Adipocyte (in vitro differentiated cells): ENCODE data around the gene ADAMTSL2.

ENCODE experiments used
- DNase-seq: peaks from one replicate; pipeline ENCODE4 v3.0.0-alpha.2; 2015; ENCODE audit warnings: low read depth
- H3K27me3 ChIP-seq: replicated peaks from 2 replicates; pipeline ENCODE4 v1.7.0; 2013; ENCODE audit warnings: mild to moderate bottlenecking, low read length, moderate library complexity; ENCODE audit not compliant: control insufficient read depth, insufficient read depth
- H3K36me3 ChIP-seq: 2 replicates; pipeline ENCODE4 v1.7.0; 2013; ENCODE audit warnings: low read length, mild to moderate bottlenecking, moderate library complexity; ENCODE audit not compliant: control insufficient read depth, insufficient read depth, severe bottlenecking
- H3K4me1 ChIP-seq: 2 replicates; pipeline ENCODE4 v1.7.0; 2013; ENCODE audit warnings: mild to moderate bottlenecking, low read length, moderate library complexity; ENCODE audit not compliant: control insufficient read depth, insufficient read depth
- H3K4me3 ChIP-seq: 2 replicates; pipeline ENCODE4 v1.7.0; 2013; ENCODE audit warnings: mild to moderate bottlenecking, low read length, moderate library complexity
- H3K9ac ChIP-seq: 2 replicates; pipeline ENCODE4 v1.7.0; 2013; ENCODE audit warnings: mild to moderate bottlenecking, low read length, moderate library complexity
- H3K9me3 ChIP-seq: 2 replicates; pipeline ENCODE4 v1.7.0; 2013; ENCODE audit warnings: mild to moderate bottlenecking, low read length, moderate library complexity; ENCODE audit not compliant: control insufficient read depth

The ADAMTSL2 gene

GRCh38 chr9:133529457-133529856 is 5.0 kb upstream of the ADAMTSL2 start:
- Histone ChIP-seq H3K4me3 (no peak overlapping the region), H3K4me1 (peaks cover 12% of the 10 kb centered on the region), H3K9ac (no peak overlapping the region), H3K9me3 (no peaks in the 10 kb centered on the region), H3K36me3 (no peaks in the 10 kb centered on the region), H3K27me3 (peaks cover 65% of the 10 kb centered on the region)
- DNase-seq = no peak

GRCh38 chr9:133529874-133530273 is 4.6 kb upstream of the ADAMTSL2 start:
- no peaks in the 10 kb centered on the region for H3K9me3 ChIP-seq
- no peak overlapping the region for H3K9ac ChIP-seq
- H3K4me1 ChIP-seq = peaks cover 12% of the 10 kb centered on the region
- H3K4me3 ChIP-seq = no peak overlapping the region
- H3K27me3 ChIP-seq = peaks cover 65% of the 10 kb centered on the region
- H3K36me3 ChIP-seq = no peaks in the 10 kb centered on the region
- DNase-seq = no peak

- Histone ChIP-seq H3K27me3 (peaks cover 64% of the 10 kb centered on the region), H3K4me3 (no peak overlapping the region), H3K9me3 (no peaks in the 10 kb centered on the region), H3K9ac (no peak overlapping the region), H3K36me3 (no peaks in the 10 kb centered on the region), H3K4me1 (peaks cover 12% of the 10 kb centered on the region)
- no peak for DNase-seq
Observed at GRCh38 chr9:133531293-133531692, 3.2 kb upstream of the ADAMTSL2 start.

GRCh38 chr9:133532937-133533668 is 1.4 kb upstream of the ADAMTSL2 start:
- H3K36me3 ChIP-seq = no peaks in the 10 kb centered on the region

GRCh38 chr9:133533857-133534256 is 647 bp upstream of the ADAMTSL2 start:
- H3K27me3 ChIP-seq = peaks cover 52% of the 10 kb centered on the region
- H3K9me3 ChIP-seq = no peaks in the 10 kb centered on the region
- H3K9ac ChIP-seq = no peak overlapping the region
- no peak for DNase-seq
- H3K4me1 ChIP-seq = peaks cover 4% of the 10 kb centered on the region
- H3K4me3 ChIP-seq = no peak overlapping the region
- no peaks in the 10 kb centered on the region for H3K36me3 ChIP-seq

More at GRCh38 chr9:133532937-133533668, 1.4 kb upstream of the ADAMTSL2 start:
- Histone ChIP-seq H3K4me3 (no peak overlapping the region), H3K9ac (no peak overlapping the region), H3K9me3 (no peaks in the 10 kb centered on the region), H3K4me1 (peaks cover 5% of the 10 kb centered on the region), H3K27me3 (peaks cover 54% of the 10 kb centered on the region)
- peak; percentile 28 for DNase-seq

GRCh38 chr9:133535306-133535877 is 888 bp downstream of the ADAMTSL2 start:
- Histone ChIP-seq H3K9me3 (no peaks in the 10 kb centered on the region), H3K9ac (no peak overlapping the region), H3K4me3 (no peak overlapping the region), H3K4me1 (peaks cover 4% of the 10 kb centered on the region), H3K27me3 (peaks cover 40% of the 10 kb centered on the region), H3K36me3 (no peaks in the 10 kb centered on the region)
- DNase-seq = no peak

- Histone ChIP-seq H3K27me3 (peaks cover 38% of the 10 kb centered on the region), H3K9me3 (no peaks in the 10 kb centered on the region), H3K9ac (no peak overlapping the region), H3K36me3 (no peaks in the 10 kb centered on the region), H3K4me3 (no peak overlapping the region), H3K4me1 (peaks cover 4% of the 10 kb centered on the region)
- no peak for DNase-seq
Observed at GRCh38 chr9:133536080-133536479, 1.6 kb downstream of the ADAMTSL2 start.

GRCh38 chr9:133536536-133536935 is 2.0 kb downstream of the ADAMTSL2 start:
- peaks cover 35% of the 10 kb centered on the region for H3K27me3 ChIP-seq

GRCh38 chr9:133537257-133537656 is 2.8 kb downstream of the ADAMTSL2 start:
- Histone ChIP-seq H3K4me3 (no peak overlapping the region), H3K36me3 (no peaks in the 10 kb centered on the region), H3K9me3 (no peaks in the 10 kb centered on the region), H3K9ac (no peak overlapping the region), H3K4me1 (peaks cover 4% of the 10 kb centered on the region), H3K27me3 (peaks cover 32% of the 10 kb centered on the region)
- no peak for DNase-seq

More at GRCh38 chr9:133536536-133536935, 2.0 kb downstream of the ADAMTSL2 start:
- no peak for DNase-seq
- no peak overlapping the region for H3K4me3 ChIP-seq
- no peaks in the 10 kb centered on the region for H3K36me3 ChIP-seq
- no peak overlapping the region for H3K9ac ChIP-seq
- peaks cover 4% of the 10 kb centered on the region for H3K4me1 ChIP-seq
- no peaks in the 10 kb centered on the region for H3K9me3 ChIP-seq

GRCh38 chr9:133538176-133538575 is 3.7 kb downstream of the ADAMTSL2 start:
- Histone ChIP-seq H3K27me3 (peaks cover 29% of the 10 kb centered on the region), H3K4me1 (peaks cover 4% of the 10 kb centered on the region), H3K9ac (no peak overlapping the region), H3K4me3 (no peak overlapping the region), H3K9me3 (no peaks in the 10 kb centered on the region), H3K36me3 (no peaks in the 10 kb centered on the region)
- DNase-seq = no peak

GRCh38 chr9:133538851-133539833 is 4.6 kb downstream of the ADAMTSL2 start:
- H3K36me3 ChIP-seq = no peaks in the 10 kb centered on the region
- DNase-seq = no peak
- no peak overlapping the region for H3K9ac ChIP-seq
- H3K4me1 ChIP-seq = peaks cover under 1% of the 10 kb centered on the region
- H3K27me3 ChIP-seq = peaks cover 38% of the 10 kb centered on the region
- peak overlapping the region; percentile 33 for H3K4me3 ChIP-seq
- H3K9me3 ChIP-seq = no peaks in the 10 kb centered on the region
